A172 (cell line): ENCODE measurements around the gene ARHGEF7. TPM values are rescaled to one million over a fixed set of nuclear protein-coding genes. Genes with fewer than 3 reads are reported as not detected.

ENCODE experiments used
- DNase-seq: peaks from one replicate; pipeline ENCODE4 v3.0.0-alpha.2; 2015; ENCODE audit warnings: low spot score
- total RNA-seq: library from RNA; depleted of rRNA; stranded (reverse); fragments of >200 nt; shearing (Covaris generic); gene quantifications from 2 replicates; pipeline ENCODE4 v1.2.3, GENCODE V29; 2014

The ARHGEF7 gene
- total RNA-seq, 1 experiment from 2014 or later, result 26.9 TPM

GRCh38 chr13:111139873-111140561 lies 24.9 kb downstream of the ARHGEF7 start:
- no peak for DNase-seq

GRCh38 chr13:111140562-111141105 lies 25.5 kb downstream of the ARHGEF7 start:
- no peak for DNase-seq

GRCh38 chr13:111142472-111142871 lies 27.4 kb downstream of the ARHGEF7 start:
- DNase-seq, result no peak

GRCh38 chr13:111143865-111144540 lies 28.9 kb downstream of the ARHGEF7 start:
- DNase-seq, result no peak

GRCh38 chr13:111145071-111145470 lies 30.0 kb downstream of the ARHGEF7 start:
- no peak for DNase-seq

GRCh38 chr13:111145506-111145905 lies 30.4 kb downstream of the ARHGEF7 start:
- no peak for DNase-seq

- no peak for DNase-seq
Measured at GRCh38 chr13:111152844-111153243, 37.7 kb downstream of the ARHGEF7 start.

GRCh38 chr13:111153279-111153976 lies 38.3 kb downstream of the ARHGEF7 start:
- DNase-seq, result peak; percentile 79

- peak; percentile 22 for DNase-seq
Measured at GRCh38 chr13:111153977-111154332, 38.8 kb downstream of the ARHGEF7 start.

- no peak for DNase-seq
Measured at GRCh38 chr13:111156421-111156820, 41.3 kb downstream of the ARHGEF7 start.

GRCh38 chr13:111158136-111158805 lies 43.2 kb downstream of the ARHGEF7 start:
- no peak for DNase-seq

- no peak for DNase-seq
Measured at GRCh38 chr13:111159362-111160320, 44.5 kb downstream of the ARHGEF7 start.

GRCh38 chr13:111160648-111161047 lies 45.5 kb downstream of the ARHGEF7 start:
- DNase-seq, result no peak

GRCh38 chr13:111161601-111162600 lies 46.8 kb downstream of the ARHGEF7 start:
- DNase-seq, result no peak

GRCh38 chr13:111165241-111166010 lies 50.3 kb downstream of the ARHGEF7 start:
- DNase-seq, result no peak

- DNase-seq, result no peak
Measured at GRCh38 chr13:111166882-111167675, 52.0 kb downstream of the ARHGEF7 start.

GRCh38 chr13:111168107-111168506 lies 53.0 kb downstream of the ARHGEF7 start:
- DNase-seq, result no peak

GRCh38 chr13:111171112-111171511 lies 56.0 kb downstream of the ARHGEF7 start:
- DNase-seq, result no peak
